ENCODE results near the gene MBOAT7.
A peak's percentile ranks its signal among the peaks of the same experiment; 100 is the strongest.

DNA sequence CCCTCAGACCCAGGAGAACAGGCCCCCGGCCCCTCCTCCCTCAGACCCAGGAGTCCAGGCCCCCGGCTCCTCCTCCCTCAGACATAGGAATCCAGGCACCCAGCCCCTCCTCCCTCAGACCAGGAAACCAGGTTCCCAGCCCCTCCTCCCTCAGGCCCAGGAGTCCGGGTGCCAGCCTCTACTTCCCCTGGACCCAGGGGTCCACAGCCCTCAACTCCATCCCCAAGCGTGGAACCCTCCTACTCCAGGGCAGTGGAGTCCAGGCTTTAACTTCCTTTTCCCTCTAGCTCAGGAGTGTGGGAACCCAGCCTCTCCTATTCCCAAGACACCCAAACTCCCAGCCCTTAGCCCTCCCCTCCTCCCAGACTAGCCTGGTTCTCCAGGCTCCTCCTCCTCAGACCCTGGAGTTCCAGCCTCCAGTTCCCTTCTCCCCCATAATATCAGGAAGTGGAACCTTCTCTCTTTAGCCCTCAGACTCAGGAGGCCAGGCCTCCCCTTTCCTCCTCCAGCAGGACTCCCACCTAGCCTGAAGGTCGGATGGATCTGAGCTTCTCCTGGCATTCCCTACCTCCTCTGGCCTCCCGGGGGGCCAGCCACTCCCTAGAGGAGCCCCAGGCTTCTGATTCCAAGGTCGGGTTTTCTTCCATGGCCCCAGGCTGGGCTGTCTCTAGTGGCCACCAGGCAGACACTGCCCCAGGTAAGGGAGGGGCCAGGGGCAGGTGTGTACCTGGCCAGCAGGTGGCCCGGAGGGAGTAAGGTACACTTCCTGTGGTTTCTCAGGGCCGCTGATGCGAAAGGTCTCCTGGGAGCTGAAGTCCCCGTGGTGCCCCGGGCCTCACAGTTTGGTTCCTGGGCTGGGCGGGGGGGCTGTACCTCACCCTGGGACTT, 16.7 kb downstream of the MBOAT7 start, which contains the start of gene TMC4:
- TF ChIP-seq CTCF (IDR thresholded peaks at IDR 0.05) (peak; percentile 31 to 96 (median 95)), POLR2A (IDR thresholded peaks at IDR 0.05) (peak; percentile 41 to 81 (median 81))

Data from body of pancreas (tissue), 4 donors.